SK-N-SH (cell line): ENCODE data around the gene KCTD17. TPM values are rescaled to one million over a fixed set of nuclear protein-coding genes. Genes with fewer than 3 reads are reported as not detected.

Experiments used
- CTCF ChIA-PET: fragments of 300-600, 350-600 bp; formaldehyde crosslinking; extraction: SDS; loops from one replicate; lab custom pipeline; 2021; lab: Yijun Ruan, JAX
- POLR2A ChIA-PET: fragments of 350-600 bp; sonication (Branson Sonifier 250); formaldehyde crosslinking; extraction: SDS; loops from one replicate; lab custom pipeline; 2020; ENCODE audit warnings: antibody characterized with exemption, inconsistent platforms; lab: Yijun Ruan, JAX
- DNase-seq: peaks from one replicate; pipeline ENCODE4 v3.0.0; 2012
- H2AFZ ChIP-seq: fragments of 200-600 bp; sonication (generic); 2 replicates; pipeline ENCODE4 v1.8.1; 2016; ENCODE audit warnings: antibody characterized with exemption, mild to moderate bottlenecking, low read depth
- H3F3A ChIP-seq: fragments of 200-600 bp; sonication (generic); replicated peaks from 2 replicates; pipeline ENCODE3; 2016; ENCODE audit warnings: antibody characterized with exemption, mild to moderate bottlenecking; ENCODE audit not compliant: insufficient read depth
- H3K27ac ChIP-seq, 2 experiments: fragments of 200-500 bp in 1 of 2; fragments of 200-600 bp in 1 of 2; sonication (Bioruptor generic) in 1 of 2; sonication (generic), shearing (Covaris generic) in 1 of 2; 2 replicates each; pipeline versions ENCODE4 v1.5.1 to v1.6.1; 2014 to 2016; ENCODE audit warnings: low read depth in 2 of 2, inconsistent platforms in 1 of 2, low read length in 1 of 2, mild to moderate bottlenecking in 1 of 2, mixed read lengths in 1 of 2
- H3K27me3 ChIP-seq: fragments of 200-600 bp; sonication (generic), shearing (Covaris generic); 2 replicates; pipeline ENCODE4 v1.6.1; 2016; ENCODE audit warnings: mixed run types; ENCODE audit not compliant: insufficient read depth
- H3K36me3 ChIP-seq, 2 experiments: fragments of 200-500 bp in 1 of 2; fragments of 200-600 bp in 1 of 2; sonication (Bioruptor generic) in 1 of 2; sonication (generic) in 1 of 2; replicated peaks in 1 of 2; 2 replicates each; pipeline versions ENCODE3 to v1.5.1; 2014 to 2016; ENCODE audit warnings: low read length in 1 of 2, mild to moderate bottlenecking in 1 of 2; ENCODE audit not compliant: insufficient read depth in 2 of 2, control insufficient read depth in 1 of 2
- H3K4me1 ChIP-seq, 2 experiments: fragments of 200-500 bp in 1 of 2; fragments of 200-600 bp in 1 of 2; sonication (Bioruptor generic) in 1 of 2; sonication (generic), shearing (Covaris generic) in 1 of 2; 2 replicates each; pipeline versions ENCODE4 v1.5.1 to v1.6.1; 2014 to 2016; ENCODE audit warnings: low read depth in 1 of 2, low read length in 1 of 2, mixed run types in 1 of 2; ENCODE audit not compliant: insufficient read depth in 2 of 2, control insufficient read depth in 1 of 2
- H3K4me2 ChIP-seq: fragments of 200-600 bp; sonication (generic), shearing (Covaris generic); 2 replicates; pipeline ENCODE4 v1.6.1; 2017; ENCODE audit warnings: mixed run types
- H3K4me3 ChIP-seq, 2 experiments: fragments of 200-500 bp in 1 of 2; fragments of 200-600 bp in 1 of 2; sonication (Bioruptor generic) in 1 of 2; sonication (generic), shearing (Covaris generic) in 1 of 2; 2 replicates each; pipeline versions ENCODE4 v1.5.1 to v1.8.1; 2014 to 2016; ENCODE audit warnings: low read depth in 2 of 2, inconsistent platforms in 1 of 2, low read length in 1 of 2, mild to moderate bottlenecking in 1 of 2, mixed read lengths in 1 of 2, moderate library complexity in 1 of 2
- H3K79me2 ChIP-seq: fragments of 200-600 bp; sonication (generic); 2 replicates; pipeline ENCODE4 v1.8.1; 2017; ENCODE audit warnings: mild to moderate bottlenecking; ENCODE audit not compliant: insufficient read depth
- H3K9ac ChIP-seq: fragments of 200-600 bp; sonication (generic); 2 replicates; pipeline ENCODE4 v1.6.1; 2017; ENCODE audit warnings: mixed run types
- H3K9me2 ChIP-seq: fragments of 200-600 bp; sonication (generic); 2 replicates; pipeline ENCODE4 v1.6.1; 2017; ENCODE audit warnings: mixed run types
- H3K9me3 ChIP-seq: fragments of 200-600 bp; sonication (generic); 2 replicates; pipeline ENCODE4 v1.6.1; 2017; ENCODE audit warnings: mixed run types, mild to moderate bottlenecking, moderate library complexity
- H4K20me1 ChIP-seq: fragments of 200-600 bp; sonication (generic); 2 replicates; pipeline ENCODE4 v1.6.1; 2017; ENCODE audit warnings: mild to moderate bottlenecking, mixed run types; ENCODE audit not compliant: insufficient read depth
- CHD2 ChIP-seq: fragments of 150-350 bp; IDR thresholded peaks from 2 replicates; pipeline ENCODE4 v1.6.1; 2018; ENCODE audit warnings: low read length; ENCODE audit not compliant: partially characterized antibody
- EZH2phosphoT487 ChIP-seq: fragments of 200-600 bp; sonication (generic); IDR thresholded peaks from 2 replicates; pipeline ENCODE4 v1.6.1; 2017; ENCODE audit warnings: low read depth, mixed run types, mild to moderate bottlenecking, antibody characterized with exemption, moderate library complexity, borderline replicate concordance
- MEF2A ChIP-seq: IDR thresholded peaks from 2 replicates; pipeline ENCODE4 v1.4.0; 2012; ENCODE audit warnings: low read depth, borderline replicate concordance
- RCOR1 ChIP-seq: fragments of 150-350 bp; IDR thresholded peaks from 2 replicates; pipeline ENCODE4 v1.6.1; 2017; ENCODE audit warnings: antibody characterized with exemption, low read length
- RFX5 ChIP-seq: IDR thresholded peaks from 2 replicates; pipeline ENCODE4 v1.6.1; 2012; ENCODE audit warnings: mild to moderate bottlenecking, improper control_type of control experiment, low read length
- RXRA ChIP-seq: IDR thresholded peaks from 2 replicates; pipeline ENCODE4 v1.4.0; 2012; ENCODE audit warnings: low read depth, mild to moderate bottlenecking, borderline replicate concordance
- TCF12 ChIP-seq: IDR thresholded peaks from 2 replicates; pipeline ENCODE4 v1.4.0; 2012
- USF1 ChIP-seq: IDR thresholded peaks from 2 replicates; pipeline ENCODE4 v1.4.0; 2012; ENCODE audit warnings: low read depth, borderline replicate concordance
- ZBTB33 ChIP-seq: IDR thresholded peaks from 2 replicates; pipeline ENCODE4 v1.4.0; 2012; ENCODE audit warnings: low read depth, borderline replicate concordance
- WGBS: methylation state at CpG from one replicate; pipeline ENCODE4 v1.1.6; 2017; ENCODE audit warnings: low lambda C conversion rate; 5-methylcytosine and 5-hydroxymethylcytosine counted together
- polyA plus RNA-seq, 3 experiments: library from polyadenylated mRNA; depleted of rRNA; stranded (reverse); fragments of >200 nt; gene quantifications; 2 replicates each; pipeline ENCODE4 v1.2.3, GENCODE V29; 2012
- TF ChIP-seq, protein P1 (sequence below): fragments of 200-600 bp; sonication (generic); IDR thresholded peaks from 2 replicates; pipeline ENCODE4 v1.6.1; 2017; ENCODE audit warnings: antibody characterized with exemption, mild to moderate bottlenecking, moderate library complexity
- TF ChIP-seq, protein P2 (sequence below): IDR thresholded peaks from 2 replicates; pipeline ENCODE4 v1.4.0; 2012; ENCODE audit warnings: low read depth

KCTD17 gene
- polyA plus RNA-seq, 1 of the 3 experiments (the other 2 are of a cell fraction), result 57.8 TPM

GRCh38 chr22:37016134-37016910, 35.2 kb upstream of the KCTD17 start (continued):
- TF ChIP-seq USF1 (no peak), TCF12 (no peak), ZBTB33 (no peak), EZH2phosphoT487 (no peak), RCOR1 (no peak), CHD2 (no peak)

DNA sequence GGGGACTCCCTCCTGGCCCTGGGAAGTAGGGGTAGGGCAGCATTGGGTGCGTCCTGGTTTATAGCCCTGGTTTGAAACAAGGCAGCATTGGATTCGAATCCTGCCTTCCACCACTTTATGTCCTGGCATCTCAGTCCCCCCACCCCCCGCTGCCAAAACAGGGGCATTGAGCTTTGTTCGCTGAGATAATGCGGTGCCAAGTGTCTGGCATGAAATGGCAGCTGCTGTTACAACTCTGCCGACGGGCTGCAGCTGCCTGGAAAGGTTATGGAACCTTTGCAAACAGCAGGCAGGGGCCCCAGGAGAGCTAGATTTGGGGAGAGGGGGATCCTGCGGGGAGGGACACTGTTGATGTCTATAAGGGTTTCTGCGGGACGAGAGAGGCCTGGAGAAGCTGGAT, 34.2 kb upstream of the KCTD17 start:
- H3F3A ChIP-seq, result no peaks in the 10 kb centered on the region
- H3K27me3 ChIP-seq, result no peaks in the 10 kb centered on the region
- no peak overlapping the region for H3K27ac ChIP-seq
- H3K9ac ChIP-seq, result no peak overlapping the region
- TF ChIP-seq RFX5, result no peak
- TF ChIP-seq, protein P1, sequence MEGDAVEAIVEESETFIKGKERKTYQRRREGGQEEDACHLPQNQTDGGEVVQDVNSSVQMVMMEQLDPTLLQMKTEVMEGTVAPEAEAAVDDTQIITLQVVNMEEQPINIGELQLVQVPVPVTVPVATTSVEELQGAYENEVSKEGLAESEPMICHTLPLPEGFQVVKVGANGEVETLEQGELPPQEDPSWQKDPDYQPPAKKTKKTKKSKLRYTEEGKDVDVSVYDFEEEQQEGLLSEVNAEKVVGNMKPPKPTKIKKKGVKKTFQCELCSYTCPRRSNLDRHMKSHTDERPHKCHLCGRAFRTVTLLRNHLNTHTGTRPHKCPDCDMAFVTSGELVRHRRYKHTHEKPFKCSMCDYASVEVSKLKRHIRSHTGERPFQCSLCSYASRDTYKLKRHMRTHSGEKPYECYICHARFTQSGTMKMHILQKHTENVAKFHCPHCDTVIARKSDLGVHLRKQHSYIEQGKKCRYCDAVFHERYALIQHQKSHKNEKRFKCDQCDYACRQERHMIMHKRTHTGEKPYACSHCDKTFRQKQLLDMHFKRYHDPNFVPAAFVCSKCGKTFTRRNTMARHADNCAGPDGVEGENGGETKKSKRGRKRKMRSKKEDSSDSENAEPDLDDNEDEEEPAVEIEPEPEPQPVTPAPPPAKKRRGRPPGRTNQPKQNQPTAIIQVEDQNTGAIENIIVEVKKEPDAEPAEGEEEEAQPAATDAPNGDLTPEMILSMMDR, result no peak
- TF ChIP-seq RXRA, result no peak
- TF ChIP-seq, protein P2, sequence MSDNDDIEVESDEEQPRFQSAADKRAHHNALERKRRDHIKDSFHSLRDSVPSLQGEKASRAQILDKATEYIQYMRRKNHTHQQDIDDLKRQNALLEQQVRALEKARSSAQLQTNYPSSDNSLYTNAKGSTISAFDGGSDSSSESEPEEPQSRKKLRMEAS, result no peak
- no peak for TF ChIP-seq MEF2A
- H3K9me3 ChIP-seq, result no peaks in the 10 kb centered on the region
- DNase-seq, result no peak
- H3K4me3 ChIP-seq, result no peak overlapping the region
- ChIA-PET CTCF (interaction anchor here (0.6 to 1.3 kb wide), 2 partner anchors 9 to 242 kb away, joined by 3 to 6 read pairs; no protein-coding TSS in a partner anchor), POLR2A (interaction anchor here (1.8 kb wide), 1 partner anchor 34 kb away, joined by 4 read pairs; the partner anchor contains the start of gene KCTD17)
- H3K4me2 ChIP-seq, result no peak overlapping the region
- peaks cover 12 to 24% of the 10 kb centered on the region in 2 experiments; a peak in 2 of 4 replicates for H3K4me1 ChIP-seq
- peaks cover 32% of the 10 kb centered on the region for H3K79me2 ChIP-seq
- H3K36me3 ChIP-seq, result peaks cover 3 to 7% of the 10 kb centered on the region in 2 experiments
- H2AFZ ChIP-seq, result no peak overlapping the region
- H3K9me2 ChIP-seq, result no peaks in the 10 kb centered on the region
- no peaks in the 10 kb centered on the region for H4K20me1 ChIP-seq
- 96% methylated on average over 7 of the region's 10 CpGs for WGBS
